ENCODE measurements around the gene PSMD1. TPM values are rescaled to one million over a fixed set of nuclear protein-coding genes. Genes with fewer than 3 reads are reported as not detected.

The PSMD1 gene
- total and polyA plus RNA-seq, 12 donors: 39.8 to 113 (median 94.0) TPM

DNA sequence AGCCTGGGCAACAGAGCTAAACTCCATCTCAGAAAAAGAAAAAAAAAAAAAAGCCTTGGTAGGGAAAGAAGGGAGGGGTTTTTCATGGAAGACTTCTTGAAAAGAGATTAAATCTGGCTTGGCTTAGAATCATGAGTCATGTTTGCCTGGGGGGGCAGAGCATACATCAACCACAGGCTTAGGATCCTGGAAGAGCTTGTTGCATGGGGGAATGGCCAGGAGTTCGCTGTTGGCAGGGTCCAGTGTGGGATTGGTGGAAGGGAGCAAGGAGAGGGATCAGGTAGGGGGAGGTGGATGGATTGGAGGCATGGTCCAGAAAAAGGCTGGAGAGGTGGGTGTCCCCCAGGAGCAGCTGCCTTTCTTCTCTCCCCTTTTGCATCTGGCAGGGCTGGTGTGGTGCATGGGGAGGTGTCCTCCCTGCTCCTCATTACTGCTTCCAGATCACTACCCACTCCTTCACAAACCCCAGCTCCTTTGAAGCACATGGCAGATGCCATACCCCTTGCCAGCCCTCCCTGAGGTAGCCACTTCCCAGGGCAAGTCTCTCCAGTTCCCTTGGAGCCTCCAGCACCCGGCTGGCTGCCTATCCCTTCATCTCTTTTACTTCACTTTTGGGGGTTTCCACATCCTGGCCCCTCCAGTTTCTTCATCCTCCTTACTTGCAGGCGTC is 144.3 kb downstream of the PSMD1 start:
- TF ChIP-seq, protein P1, sequence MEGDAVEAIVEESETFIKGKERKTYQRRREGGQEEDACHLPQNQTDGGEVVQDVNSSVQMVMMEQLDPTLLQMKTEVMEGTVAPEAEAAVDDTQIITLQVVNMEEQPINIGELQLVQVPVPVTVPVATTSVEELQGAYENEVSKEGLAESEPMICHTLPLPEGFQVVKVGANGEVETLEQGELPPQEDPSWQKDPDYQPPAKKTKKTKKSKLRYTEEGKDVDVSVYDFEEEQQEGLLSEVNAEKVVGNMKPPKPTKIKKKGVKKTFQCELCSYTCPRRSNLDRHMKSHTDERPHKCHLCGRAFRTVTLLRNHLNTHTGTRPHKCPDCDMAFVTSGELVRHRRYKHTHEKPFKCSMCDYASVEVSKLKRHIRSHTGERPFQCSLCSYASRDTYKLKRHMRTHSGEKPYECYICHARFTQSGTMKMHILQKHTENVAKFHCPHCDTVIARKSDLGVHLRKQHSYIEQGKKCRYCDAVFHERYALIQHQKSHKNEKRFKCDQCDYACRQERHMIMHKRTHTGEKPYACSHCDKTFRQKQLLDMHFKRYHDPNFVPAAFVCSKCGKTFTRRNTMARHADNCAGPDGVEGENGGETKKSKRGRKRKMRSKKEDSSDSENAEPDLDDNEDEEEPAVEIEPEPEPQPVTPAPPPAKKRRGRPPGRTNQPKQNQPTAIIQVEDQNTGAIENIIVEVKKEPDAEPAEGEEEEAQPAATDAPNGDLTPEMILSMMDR (IDR thresholded peaks at IDR 0.05): no peak
- no peak overlapping the region for H3K4me3 ChIP-seq
- no peaks in the 10 kb centered on the region for H3K9me3 ChIP-seq
- H3K36me3 ChIP-seq: peaks cover 0 to 4% (median 0%) of the 10 kb centered on the region in 9 donors
- H3K27me3 ChIP-seq: no peaks in the 10 kb centered on the region
- WGBS, 2 donors: 91 to 92% methylated on average over 3 of the region's 3 CpGs
- DNase-seq (no peak), ATAC-seq (no peak)
- peaks cover 0 to 18% (median 15%) of the 10 kb centered on the region in 9 donors for H3K4me1 ChIP-seq
- no peak overlapping the region for H3K27ac ChIP-seq
- intact Hi-C loops (cut with DNase I): loop anchor here in 1 of 10 donors (5.0 kb wide), 1 partner anchor 99 kb away; no protein-coding TSS in a partner anchor

DNA sequence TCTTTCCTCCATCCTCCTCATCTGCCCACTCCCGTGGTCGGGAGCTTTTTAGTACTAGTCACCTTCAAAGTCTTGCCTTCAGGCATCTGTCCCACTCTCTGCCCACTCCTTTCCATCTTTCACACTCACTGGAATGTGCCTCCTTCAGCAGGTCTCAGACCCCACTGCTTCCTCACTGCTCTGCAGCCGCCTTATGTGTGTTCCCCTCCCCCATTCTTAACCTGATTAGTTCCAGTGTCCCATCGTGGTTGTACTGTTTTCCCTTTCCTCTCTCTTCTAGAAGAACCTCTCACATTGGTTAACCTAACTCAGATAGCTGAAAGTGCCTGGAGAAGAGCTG is 144.8 kb downstream of the PSMD1 start:
- no peak overlapping the region for H3K27ac ChIP-seq
- TF ChIP-seq, protein P1 (IDR thresholded peaks at IDR 0.05): no peak
- H3K9me3 ChIP-seq: no peaks in the 10 kb centered on the region
- no peak for ATAC-seq
- no peak overlapping the region for H3K4me3 ChIP-seq
- intact Hi-C loops (cut with DNase I): loop anchor here in 1 of 10 donors (5.0 kb wide), 1 partner anchor 99 kb away; no protein-coding TSS in a partner anchor
- no peaks in the 10 kb centered on the region for H3K27me3 ChIP-seq
- DNase-seq: no peak
- 80 to 82% methylated on average over 4 of the region's 4 CpGs for WGBS, 2 donors
- peaks cover 0 to 4% (median 0%) of the 10 kb centered on the region in 9 donors for H3K36me3 ChIP-seq
- H3K4me1 ChIP-seq: peaks cover 0 to 18% (median 15%) of the 10 kb centered on the region in 9 donors

DNA sequence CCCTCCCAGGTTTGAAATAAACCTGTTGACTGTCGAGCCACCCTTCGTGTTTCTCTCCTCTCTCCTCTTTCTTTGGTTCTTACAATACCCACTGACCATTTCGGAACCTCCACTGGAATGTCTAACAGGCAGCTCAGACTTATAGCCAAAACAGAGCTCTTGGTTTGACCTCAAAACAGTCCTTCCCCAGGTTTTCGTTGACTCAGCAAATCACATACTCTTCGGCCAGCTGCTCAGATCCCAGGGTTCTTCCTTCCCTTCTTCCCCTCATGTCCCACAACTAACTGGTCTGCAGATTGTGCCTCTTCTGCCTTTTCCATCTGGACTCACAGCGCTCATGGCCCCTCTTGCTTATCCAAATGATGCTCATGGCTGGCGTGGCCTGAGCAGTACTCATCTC is 146.4 kb downstream of the PSMD1 start:
- TF ChIP-seq, protein P1 (IDR thresholded peaks at IDR 0.05): no peak
- Histone ChIP-seq H3K27ac (no peak overlapping the region), H3K4me1 (peaks cover 0 to 12% (median 9%) of the 10 kb centered on the region in 9 donors), H3K27me3 (no peaks in the 10 kb centered on the region), H3K36me3 (peaks cover 0 to 10% (median 0%) of the 10 kb centered on the region in 9 donors), H3K9me3 (no peaks in the 10 kb centered on the region), H3K4me3 (no peak overlapping the region)
- ATAC-seq (no peak), DNase-seq (no peak)
- intact Hi-C loops (cut with DNase I): loop anchor here in 1 of 10 donors (5.0 kb wide), 1 partner anchor 101 kb away; no protein-coding TSS in a partner anchor
- 95 to 98% methylated on average over 7 of the region's 7 CpGs for WGBS, 2 donors

DNA sequence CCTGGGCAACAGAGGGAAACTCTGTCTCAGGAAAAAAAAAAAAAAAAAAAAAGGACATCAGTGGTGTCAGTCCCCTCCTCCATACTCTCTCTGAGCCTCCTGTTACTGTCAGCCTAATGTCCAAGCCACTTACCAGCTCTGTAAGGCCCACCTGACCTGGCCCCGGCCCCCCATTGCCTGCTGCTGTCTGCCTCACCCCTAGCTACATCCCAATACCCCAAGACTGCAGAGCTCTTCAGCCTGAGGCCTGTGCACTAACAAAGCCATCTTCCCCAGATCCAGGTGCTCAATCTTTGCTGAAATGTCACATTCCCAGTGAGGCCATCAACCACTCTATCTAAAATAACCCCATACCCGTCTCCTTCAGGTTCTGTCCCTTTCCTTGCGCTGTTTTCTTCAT is 147.5 kb downstream of the PSMD1 start:
- DNase-seq (no peak), ATAC-seq (no peak)
- no peak overlapping the region for H3K27ac ChIP-seq
- WGBS, 2 donors: 96 to 97% methylated on average over 3 of the region's 3 CpGs
- H3K27me3 ChIP-seq: no peaks in the 10 kb centered on the region
- peaks cover 0 to 20% (median 0%) of the 10 kb centered on the region in 9 donors for H3K36me3 ChIP-seq
- H3K4me3 ChIP-seq: no peak overlapping the region
- H3K4me1 ChIP-seq: peaks cover 0 to 6% (median 4%) of the 10 kb centered on the region in 9 donors
- TF ChIP-seq, protein P1 (IDR thresholded peaks at IDR 0.05): no peak
- no peaks in the 10 kb centered on the region for H3K9me3 ChIP-seq
- intact Hi-C loops (cut with DNase I): loop anchor here in 1 of 10 donors (5.0 kb wide), 1 partner anchor 102 kb away; no protein-coding TSS in a partner anchor
